Smooth muscle cell (in vitro differentiated cells): Measurements from ENCODE around the gene CCR2. TPM values are rescaled to one million over a fixed set of nuclear protein-coding genes. Genes with fewer than 3 reads are reported as not detected.

Source experiments
- DNase-seq: peaks from one replicate; lab custom pipeline; 2025; ENCODE audit not compliant: unreplicated experiment; lab: John Stamatoyannopoulos, UW
- H2AFZ ChIP-seq: fragments of 200-600 bp; sonication (generic); 2 replicates; pipeline ENCODE4 v1.6.0; 2016; ENCODE audit warnings: antibody characterized with exemption, low read depth, mild to moderate bottlenecking
- H3F3A ChIP-seq: fragments of 200-600 bp; sonication (generic); 2 replicates; pipeline ENCODE4 v1.6.0; 2017; ENCODE audit warnings: antibody characterized with exemption, low read depth
- H3K27ac ChIP-seq: fragments of 200-600 bp; sonication (generic); 2 replicates; pipeline ENCODE4 v1.5.1; 2016; ENCODE audit warnings: low read depth, mild to moderate bottlenecking
- H3K27me3 ChIP-seq: fragments of 200-600 bp; sonication (generic); 2 replicates; pipeline ENCODE4 v1.6.1; 2016; ENCODE audit warnings: low read depth, mild to moderate bottlenecking
- H3K36me3 ChIP-seq: fragments of 200-600 bp; sonication (generic); 2 replicates; pipeline ENCODE4 v1.5.1; 2016; ENCODE audit warnings: low read depth
- H3K4me1 ChIP-seq: fragments of 200-600 bp; sonication (generic); 2 replicates; pipeline ENCODE4 v1.5.1; 2016; ENCODE audit warnings: low read depth
- H3K4me2 ChIP-seq: fragments of 200-600 bp; sonication (generic); 2 replicates; pipeline ENCODE4 v1.6.0; 2016; ENCODE audit warnings: mild to moderate bottlenecking
- H3K4me3 ChIP-seq: fragments of 200-600 bp; sonication (generic); 2 replicates; pipeline ENCODE4 v1.5.1; 2016; ENCODE audit warnings: mild to moderate bottlenecking
- H3K79me2 ChIP-seq: fragments of 200-600 bp; sonication (generic); 2 replicates; pipeline ENCODE4 v1.6.0; 2016; ENCODE audit warnings: low read depth, mild to moderate bottlenecking
- H3K9ac ChIP-seq: fragments of 200-600 bp; sonication (generic); 2 replicates; pipeline ENCODE4 v1.6.0; 2016; ENCODE audit warnings: low read depth
- H3K9me3 ChIP-seq: fragments of 200-600 bp; sonication (generic); replicated peaks from 2 replicates; pipeline ENCODE4 v1.5.1; 2016; ENCODE audit warnings: low read depth
- H4K20me1 ChIP-seq: fragments of 200-600 bp; sonication (generic); 2 replicates; pipeline ENCODE4 v1.6.0; 2016; ENCODE audit warnings: low read depth
- CTCF ChIP-seq: fragments of 200-600 bp; sonication (generic); IDR thresholded peaks from 2 replicates; pipeline ENCODE4 v1.5.1; 2017; ENCODE audit warnings: borderline replicate concordance, mild to moderate bottlenecking, antibody characterized with exemption; ENCODE audit not compliant: insufficient read depth, poor library complexity, severe bottlenecking
- WGBS: methylation state at CpG from one replicate; pipeline ENCODE4 v1.1.7; 2016; ENCODE audit warnings: low lambda C conversion rate; 5-methylcytosine and 5-hydroxymethylcytosine counted together
- polyA plus RNA-seq: library from polyadenylated mRNA; unstranded; fragments of >200 nt; fragmentation: Nextera tagmentation; extraction: Ambion mirVana; gene quantifications from 2 replicates; pipeline ENCODE4 v1.2.1, GENCODE V29; 2016
- total RNA-seq: library from RNA; depleted of rRNA; stranded (reverse); fragments of >200 nt; gene quantifications from 2 replicates; pipeline ENCODE4 v1.2.3, GENCODE V29; 2014

The CCR2 gene
- total and polyA plus RNA-seq, 2 experiments from 2014 or later: not detected

DNA sequence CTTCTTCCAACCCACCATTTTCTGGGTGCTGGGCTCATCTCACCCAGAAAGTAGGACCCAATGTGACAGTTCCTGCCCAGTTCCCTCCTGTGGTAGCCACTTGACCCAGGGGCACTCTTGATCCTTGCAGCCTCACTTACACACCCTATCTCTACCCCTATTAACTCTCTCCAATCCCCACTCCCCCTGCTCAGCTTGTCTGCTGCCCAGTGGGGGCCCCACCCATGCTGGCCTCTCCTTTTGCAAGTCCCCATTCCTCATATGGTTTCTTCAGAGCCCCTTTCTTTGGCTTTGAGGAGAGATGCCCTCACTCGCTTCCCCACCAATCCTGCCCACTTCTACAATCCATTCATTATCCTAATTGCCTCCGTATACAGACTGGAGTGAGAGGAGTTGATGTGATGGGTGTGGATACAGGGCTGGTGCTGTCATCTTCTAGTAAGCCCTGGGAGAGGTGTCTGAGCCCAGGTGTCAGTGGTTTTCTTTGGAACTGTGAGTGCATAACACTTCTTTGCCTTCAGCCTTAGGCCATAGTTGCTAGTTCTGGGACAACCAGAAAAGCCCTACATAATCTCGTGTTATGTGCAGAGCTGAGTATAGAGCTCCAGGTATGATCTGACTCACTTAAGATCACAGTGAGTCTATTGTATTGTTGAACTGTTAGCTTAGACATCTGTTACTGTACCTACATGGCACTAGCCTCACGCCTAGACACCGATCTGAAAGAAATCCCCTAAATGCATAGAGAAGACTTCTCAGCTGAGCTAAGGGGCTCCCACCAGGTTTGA lies 12.0 kb downstream of the CCR2 start:
- Histone ChIP-seq H3K4me3 (no peak overlapping the region), H2AFZ (no peak overlapping the region), H3K4me2 (no peak overlapping the region), H3K9me3 (no peaks in the 10 kb centered on the region), H3K4me1 (no peaks in the 10 kb centered on the region), H4K20me1 (no peaks in the 10 kb centered on the region), H3K36me3 (no peaks in the 10 kb centered on the region), H3K9ac (no peak overlapping the region), H3K79me2 (no peaks in the 10 kb centered on the region), H3F3A (peaks cover 3% of the 10 kb centered on the region), H3K27ac (no peak overlapping the region), H3K27me3 (peaks cover 4% of the 10 kb centered on the region)
- 83% methylated on average over 5 of the region's 5 CpGs for WGBS
- DNase-seq: no peak
- no peak for TF ChIP-seq CTCF

DNA sequence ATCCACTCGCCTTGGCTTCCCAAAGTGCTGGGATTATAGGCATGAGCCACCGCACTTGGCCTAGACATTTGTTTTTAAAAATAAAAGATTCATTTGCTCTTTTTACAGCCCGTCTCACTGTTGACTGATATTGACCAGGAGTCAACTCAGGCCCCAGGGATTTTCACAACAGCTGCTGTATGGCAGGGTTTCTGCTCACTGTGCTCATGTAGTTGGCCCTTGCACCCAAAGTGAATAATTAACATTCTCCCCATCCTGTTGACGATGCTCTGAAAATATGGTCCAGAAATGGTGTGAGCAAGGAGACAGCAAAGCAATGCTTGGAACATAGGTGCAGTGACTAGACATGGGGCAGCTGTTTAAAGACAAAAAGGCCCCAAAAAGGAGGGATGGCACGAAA lies 13.9 kb downstream of the CCR2 start:
- Histone ChIP-seq H3K27me3 (peaks cover 4% of the 10 kb centered on the region), H3F3A (peaks cover 4% of the 10 kb centered on the region), H3K9ac (no peak overlapping the region), H3K4me1 (no peaks in the 10 kb centered on the region), H3K4me2 (no peak overlapping the region), H3K4me3 (no peak overlapping the region), H3K79me2 (no peaks in the 10 kb centered on the region), H3K27ac (no peak overlapping the region), H4K20me1 (no peaks in the 10 kb centered on the region), H3K9me3 (no peaks in the 10 kb centered on the region), H3K36me3 (no peaks in the 10 kb centered on the region), H2AFZ (no peak overlapping the region)
- 57% methylated on average over 5 of the region's 5 CpGs for WGBS
- no peak for DNase-seq
- no peak for TF ChIP-seq CTCF

DNA sequence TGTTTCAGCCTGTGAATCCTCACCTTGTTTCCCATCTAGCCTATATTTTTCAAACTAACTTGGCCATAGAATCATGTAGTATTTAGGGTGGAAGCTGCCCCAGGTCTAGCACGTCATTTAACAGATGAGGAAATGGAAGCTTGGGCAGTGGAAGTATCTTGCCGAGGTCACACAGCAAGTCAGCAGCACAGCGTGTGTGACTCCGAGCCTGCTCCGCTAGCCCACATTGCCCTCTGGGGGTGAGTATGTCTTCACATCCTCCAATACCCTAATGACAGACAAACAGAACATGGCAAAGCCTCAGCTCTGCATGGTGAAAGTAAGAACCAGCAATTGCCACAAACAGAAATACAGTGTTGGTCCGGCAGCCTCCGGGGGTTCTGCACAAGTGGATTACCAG lies 14.7 kb downstream of the CCR2 start:
- Histone ChIP-seq H3K4me1 (no peaks in the 10 kb centered on the region), H3K36me3 (no peaks in the 10 kb centered on the region), H3K27me3 (peaks cover 4% of the 10 kb centered on the region), H3K9me3 (no peaks in the 10 kb centered on the region), H3F3A (peaks cover 4% of the 10 kb centered on the region), H3K27ac (no peak overlapping the region), H3K9ac (no peak overlapping the region), H4K20me1 (no peaks in the 10 kb centered on the region), H2AFZ (peak overlapping the region; percentile 4), H3K4me3 (no peak overlapping the region), H3K4me2 (no peak overlapping the region), H3K79me2 (no peaks in the 10 kb centered on the region)
- peak; percentile 28 for TF ChIP-seq CTCF
- 53% methylated on average over 7 of the region's 7 CpGs for WGBS
- DNase-seq: no peak

- WGBS: 92% methylated on average over 4 of the region's 4 CpGs
- Histone ChIP-seq H3K9ac (no peak overlapping the region), H4K20me1 (no peaks in the 10 kb centered on the region), H3K4me3 (no peak overlapping the region), H3K27me3 (peaks cover 5% of the 10 kb centered on the region), H3K9me3 (no peaks in the 10 kb centered on the region), H3K4me1 (no peaks in the 10 kb centered on the region), H3K79me2 (no peaks in the 10 kb centered on the region), H3K4me2 (no peak overlapping the region), H3F3A (peaks cover 4% of the 10 kb centered on the region), H3K36me3 (no peaks in the 10 kb centered on the region), H2AFZ (no peak overlapping the region), H3K27ac (no peak overlapping the region)
- no peak for DNase-seq
- no peak for TF ChIP-seq CTCF
Observed at GRCh38 chr3:46369151-46369550, 15.2 kb downstream of the CCR2 start.
